GM23248 (cell line): ENCODE measurements around the gene ALKBH4. TPM values are rescaled to one million over a fixed set of nuclear protein-coding genes. Genes with fewer than 3 reads are reported as not detected.

Source experiments
- DNase-seq: peaks from one replicate; pipeline ENCODE4 v3.0.0-alpha.2; 2015
- H2AFZ ChIP-seq: fragments of 200-600 bp; sonication (generic); 2 replicates; pipeline ENCODE4 v1.6.1; 2016; ENCODE audit warnings: antibody characterized with exemption
- H3F3A ChIP-seq: fragments of 200-600 bp; sonication (generic); 2 replicates; pipeline ENCODE4 v1.6.1; 2016; ENCODE audit warnings: mild to moderate bottlenecking, antibody characterized with exemption, mixed run types; ENCODE audit not compliant: insufficient read depth
- H3K27ac ChIP-seq: fragments of 200-600 bp; sonication (generic); 2 replicates; pipeline ENCODE4 v1.5.1; 2016; ENCODE audit warnings: mild to moderate bottlenecking
- H3K27me3 ChIP-seq: fragments of 200-600 bp; sonication (generic); replicated peaks from 2 replicates; pipeline ENCODE4 v1.6.1; 2016; ENCODE audit warnings: mild to moderate bottlenecking; ENCODE audit not compliant: insufficient read depth
- H3K36me3 ChIP-seq: fragments of 200-600 bp; sonication (generic); 2 replicates; pipeline ENCODE4 v1.6.1; 2016; ENCODE audit warnings: low read depth, mild to moderate bottlenecking
- H3K4me1 ChIP-seq: fragments of 200-600 bp; sonication (generic); 2 replicates; pipeline ENCODE4 v1.6.1; 2016; ENCODE audit warnings: mild to moderate bottlenecking; ENCODE audit not compliant: insufficient read depth
- H3K4me2 ChIP-seq: fragments of 200-600 bp; sonication (generic); one replicate; pipeline ENCODE4 v1.6.1; 2016; ENCODE audit warnings: mild to moderate bottlenecking; ENCODE audit not compliant: unreplicated experiment
- H3K4me3 ChIP-seq: fragments of 200-600 bp; sonication (generic); 2 replicates; pipeline ENCODE4 v1.5.1; 2016; ENCODE audit warnings: mild to moderate bottlenecking
- H3K79me2 ChIP-seq: fragments of 200-600 bp; sonication (generic); 2 replicates; pipeline ENCODE4 v1.6.1; 2016; ENCODE audit warnings: mild to moderate bottlenecking; ENCODE audit not compliant: insufficient read depth
- H3K9ac ChIP-seq: fragments of 200-600 bp; sonication (generic); 2 replicates; pipeline ENCODE4 v1.6.1; 2016; ENCODE audit warnings: mild to moderate bottlenecking
- H3K9me2 ChIP-seq: fragments of 200-600 bp; sonication (generic); 2 replicates; pipeline ENCODE4 v1.6.1; 2016; ENCODE audit warnings: mixed run types, mild to moderate bottlenecking, moderate library complexity; ENCODE audit not compliant: insufficient read depth
- H3K9me3 ChIP-seq: fragments of 200-600 bp; sonication (generic); one replicate; pipeline ENCODE4 v1.6.1; 2017; ENCODE audit warnings: low read depth
- H4K20me1 ChIP-seq: fragments of 200-600 bp; sonication (generic); 2 replicates; pipeline ENCODE4 v1.6.0; 2016; ENCODE audit not compliant: insufficient read depth
- EZH2 ChIP-seq: fragments of 200-600 bp; sonication (generic); IDR thresholded peaks from 2 replicates; pipeline ENCODE4 v1.6.1; 2018; ENCODE audit warnings: antibody characterized with exemption, mild to moderate bottlenecking; ENCODE audit not compliant: insufficient read depth, poor library complexity, severe bottlenecking
- EZH2phosphoT487 ChIP-seq: fragments of 200-600 bp; sonication (generic); IDR thresholded peaks from 2 replicates; pipeline ENCODE4 v1.6.1; 2018; ENCODE audit warnings: antibody characterized with exemption, moderate library complexity, mild to moderate bottlenecking, low read depth; ENCODE audit not compliant: insufficient read depth
- WGBS, 2 experiments: methylation state at CpG; one replicate each; pipeline ENCODE4 v1.1.6; 2015 to 2017; ENCODE audit warnings: low lambda C conversion rate in 2 of 2, low coverage in 1 of 2; ENCODE audit errors: missing lambda C conversion rate in 2 of 2; 5-methylcytosine and 5-hydroxymethylcytosine counted together
- in situ Hi-C: fragments of 300-500 bp; cut with MboI; formaldehyde crosslinking; loops from 2 replicates; pipeline ENCODE4 v1.15.0; 2020
- polyA plus RNA-seq: library from polyadenylated mRNA; unstranded; fragments of >200 nt; fragmentation: Nextera tagmentation; extraction: Ambion mirVana; gene quantifications from 2 replicates; pipeline ENCODE4 v1.2.1, GENCODE V29; 2016
- total RNA-seq: library from RNA; depleted of rRNA; stranded (reverse); fragments of >200 nt; shearing (Covaris generic); gene quantifications from 2 replicates; pipeline ENCODE4 v1.2.3, GENCODE V29; 2014

Gene ALKBH4
- total and polyA plus RNA-seq, 2 experiments from 2014 or later, result 13.9 to 16.3 TPM

GRCh38 chr7:102445674-102446071, 19.0 kb downstream of the ALKBH4 start:
- no peaks in the 10 kb centered on the region for H3K4me1 ChIP-seq
- DNase-seq, result no peak
- H3K36me3 ChIP-seq, result no peaks in the 10 kb centered on the region; the same call in 1 of the 2 replicates
- TF ChIP-seq EZH2 (no peak), EZH2phosphoT487 (no peak)
- no peaks in the 10 kb centered on the region for H3K27me3 ChIP-seq
- no peak overlapping the region for H3K9ac ChIP-seq
- H3K27ac ChIP-seq, result no peak overlapping the region
- no peaks in the 10 kb centered on the region for H3K9me2 ChIP-seq
- H3K4me2 ChIP-seq, result no peak overlapping the region
- in situ Hi-C loops, result no loop called here
- no peak overlapping the region for H3K4me3 ChIP-seq
- no peaks in the 10 kb centered on the region for H3F3A ChIP-seq
- 71 to 79% methylated on average over 2 of the region's 2 CpGs for WGBS, 2 experiments
- no peaks in the 10 kb centered on the region for H4K20me1 ChIP-seq
- no peak overlapping the region for H2AFZ ChIP-seq
- no peaks in the 10 kb centered on the region for H3K9me3 ChIP-seq
- no peaks in the 10 kb centered on the region for H3K79me2 ChIP-seq

DNA sequence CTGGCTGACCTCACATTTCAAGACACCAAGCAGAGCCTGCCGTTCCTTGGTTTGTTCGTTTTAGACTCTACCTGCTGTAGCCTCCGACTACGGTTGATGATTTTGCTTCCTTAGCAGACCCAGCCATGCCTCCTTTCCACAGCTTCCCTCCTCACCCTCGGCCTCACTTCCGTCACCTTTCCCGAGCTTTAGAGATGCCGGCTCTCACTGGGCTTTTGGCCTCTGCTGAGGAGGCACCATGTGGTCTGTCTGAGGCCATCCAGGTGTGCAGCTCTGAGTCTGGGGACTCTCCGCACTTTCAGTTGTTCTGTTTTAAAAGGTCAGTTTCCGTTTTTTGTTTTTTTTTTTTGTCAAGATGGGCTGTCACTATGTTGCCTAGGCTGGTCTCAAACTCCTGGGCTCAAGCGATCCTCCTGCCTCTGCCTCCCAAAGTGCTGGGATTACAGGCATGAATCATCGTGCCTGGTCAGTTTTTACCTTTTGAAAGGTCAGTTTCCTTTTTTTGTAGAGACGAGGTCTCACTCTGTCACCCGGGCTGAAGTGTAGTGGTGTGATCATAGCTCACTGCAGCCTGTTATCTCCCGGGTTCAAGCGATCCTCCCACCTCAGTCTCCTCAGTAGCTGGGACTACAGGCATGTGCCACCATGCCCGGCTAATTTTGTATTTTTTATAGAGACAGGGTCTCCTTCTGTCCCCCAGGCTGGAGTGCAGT, 19.5 kb downstream of the ALKBH4 start:
- no peak for TF ChIP-seq EZH2phosphoT487
- TF ChIP-seq EZH2, result no peak
- Histone ChIP-seq H3K4me1 (0 out of 2 replicates have a peak, but pooled peaks cover 4% of the 10 kb centered on the region), H3K9me2 (no peaks in the 10 kb centered on the region), H4K20me1 (no peaks in the 10 kb centered on the region), H3K9me3 (no peaks in the 10 kb centered on the region), H3K36me3 (no peaks in the 10 kb centered on the region; the same call in 1 of the 2 replicates), H2AFZ (no peak overlapping the region), H3K4me3 (no peak overlapping the region), H3F3A (no peaks in the 10 kb centered on the region), H3K27me3 (no peaks in the 10 kb centered on the region), H3K79me2 (no peaks in the 10 kb centered on the region), H3K4me2 (no peak overlapping the region), H3K9ac (no peak overlapping the region), H3K27ac (no peak overlapping the region)
- WGBS, 2 experiments, result 95 to 96% methylated on average over 15 to 17 of the region's 17 CpGs
- DNase-seq, result no peak
- in situ Hi-C loops, result no loop called here

DNA sequence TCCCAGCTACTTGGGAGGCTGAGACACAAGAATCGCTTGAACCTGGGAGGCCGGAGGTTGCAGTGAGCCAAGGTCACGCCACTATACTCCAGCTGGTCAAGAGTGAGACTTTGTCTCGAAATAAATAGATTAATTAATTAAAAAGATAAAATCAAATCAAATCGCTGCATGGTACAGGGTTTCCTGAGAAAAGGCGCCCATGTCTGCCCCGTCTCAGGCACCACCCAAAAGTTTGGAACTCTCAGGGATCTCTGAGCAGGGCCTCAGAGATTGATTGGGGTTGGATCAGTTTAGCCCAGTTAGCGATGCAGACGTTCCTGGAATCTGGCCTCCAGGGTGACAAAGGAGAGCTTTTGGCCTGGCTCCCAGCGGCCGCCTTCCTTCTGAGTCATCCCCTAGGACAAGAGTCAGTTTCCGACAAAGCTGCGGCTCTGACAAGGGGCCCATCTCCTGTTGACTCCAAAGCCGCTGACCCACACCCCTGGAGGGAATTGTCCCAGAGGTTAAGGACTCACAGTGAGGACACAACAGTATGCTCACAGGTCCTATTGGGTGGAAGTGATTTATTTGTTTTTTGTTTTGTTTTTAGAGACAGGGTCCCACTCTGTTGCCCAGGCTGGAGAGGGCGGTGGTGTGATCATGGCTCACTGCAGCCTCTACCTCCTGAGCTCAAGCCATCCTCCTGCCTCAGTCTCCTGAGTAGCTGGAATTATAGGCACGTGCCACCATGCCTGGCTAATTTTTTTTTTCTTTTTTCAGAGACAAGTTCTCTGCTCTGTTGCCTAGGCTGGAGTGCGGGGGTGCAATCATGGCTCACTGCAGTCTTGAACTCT, 24.5 kb downstream of the ALKBH4 start:
- peak; percentile 78 for DNase-seq

GRCh38 chr7:102436118-102436517, 28.5 kb downstream of the ALKBH4 start:
- Histone ChIP-seq H2AFZ (no peak overlapping the region), H3K27ac (no peak overlapping the region), H3K4me2 (no peak overlapping the region), H3F3A (peaks cover 14% of the 10 kb centered on the region), H3K79me2 (peaks cover 17% of the 10 kb centered on the region), H3K36me3 (no peaks in the 10 kb centered on the region), H3K9me3 (no peaks in the 10 kb centered on the region), H4K20me1 (no peaks in the 10 kb centered on the region), H3K27me3 (no peaks in the 10 kb centered on the region), H3K4me1 (0 out of 2 replicates have a peak, but pooled peaks cover 8% of the 10 kb centered on the region), H3K9me2 (no peaks in the 10 kb centered on the region), H3K9ac (no peak overlapping the region), H3K4me3 (no peak overlapping the region)
- 88 to 95% methylated on average over 10 of the region's 10 CpGs for WGBS, 2 experiments
- TF ChIP-seq EZH2phosphoT487, result no peak
- TF ChIP-seq EZH2, result no peak
- in situ Hi-C loops, result no loop called here
- no peak for DNase-seq

More for the DNA sequence above, 24.5 kb downstream of the ALKBH4 start:
- 0 out of 2 replicates have a peak, but pooled peaks cover 8% of the 10 kb centered on the region for H3K4me1 ChIP-seq
- no peak overlapping the region for H3K27ac ChIP-seq
- no peaks in the 10 kb centered on the region for H3K9me2 ChIP-seq
- H3K36me3 ChIP-seq, result no peaks in the 10 kb centered on the region; the same call in 1 of the 2 replicates
- H2AFZ ChIP-seq, result no peak overlapping the region
- H4K20me1 ChIP-seq, result no peaks in the 10 kb centered on the region
- H3K9ac ChIP-seq, result no peak overlapping the region
- H3K79me2 ChIP-seq, result 0 out of 2 replicates have a peak, but pooled peaks cover 1% of the 10 kb centered on the region
- H3K27me3 ChIP-seq, result no peaks in the 10 kb centered on the region
- peak overlapping the region; percentile 5 for H3K4me2 ChIP-seq
- TF ChIP-seq EZH2 (no peak), EZH2phosphoT487 (no peak)
- WGBS, 2 experiments, result 76 to 78% methylated on average over 17 of the region's 17 CpGs
- no peak overlapping the region for H3K4me3 ChIP-seq
- no peaks in the 10 kb centered on the region for H3K9me3 ChIP-seq
- in situ Hi-C loops, result no loop called here
- H3F3A ChIP-seq, result no peaks in the 10 kb centered on the region
